Common myeloid progenitor, CD34-positive (primary cell): ENCODE measurements around the gene EVA1B.

Experiments
- CTCF ChIA-PET: fragments of 350-600 bp; sonication (Branson Sonifier 250); formaldehyde crosslinking; loops from one replicate; lab custom pipeline; 2021; ENCODE audit warnings: antibody characterized with exemption; lab: Charles Lee
- POLR2A ChIA-PET: fragments of 350-600 bp; sonication (Branson Sonifier 250); formaldehyde crosslinking; loops from one replicate; lab custom pipeline; 2021; ENCODE audit warnings: antibody characterized with exemption; lab: Charles Lee
- DNase-seq, 3 donors: peaks; one replicate each; pipeline versions ENCODE4 v3.0.0 to v3.0.0-alpha.2; 2013
- H3K27ac ChIP-seq, 2 experiments: 1 replicate in 1 of 2; 2 replicates in 1 of 2; pipeline ENCODE4 v1.7.0; 2013; ENCODE audit warnings: inconsistent platforms in 2 of 2, low read length in 2 of 2, mild to moderate bottlenecking in 2 of 2, low read depth in 1 of 2, moderate library complexity in 1 of 2; ENCODE audit not compliant: severe bottlenecking in 2 of 2, insufficient read depth in 1 of 2, poor library complexity in 1 of 2
- H3K27me3 ChIP-seq, 5 experiments: replicated peaks in 2 of 5; 1 replicate in 3 of 5; 2 replicates in 2 of 5; pipeline versions ENCODE4 v1.6.1 to v1.7.0; 2013; ENCODE audit warnings: low read length in 4 of 5, mild to moderate bottlenecking in 2 of 5, moderate library complexity in 2 of 5, inconsistent platforms in 1 of 5; ENCODE audit not compliant: insufficient read depth in 5 of 5, control insufficient read depth in 4 of 5
- H3K36me3 ChIP-seq, 4 experiments: 1 replicate in 2 of 4; 2 replicates in 2 of 4; pipeline versions ENCODE4 v1.6.1 to v1.7.0; 2013; ENCODE audit warnings: low read length in 3 of 4, control low read depth in 1 of 4, mild to moderate bottlenecking in 1 of 4; ENCODE audit not compliant: control insufficient read depth in 4 of 4, insufficient read depth in 4 of 4
- H3K4me1 ChIP-seq, 4 experiments: 1 replicate in 3 of 4; 2 replicates in 1 of 4; pipeline versions ENCODE4 v1.6.1 to v1.7.1; 2013; ENCODE audit warnings: low read length in 3 of 4, mild to moderate bottlenecking in 3 of 4, control low read depth in 1 of 4, inconsistent platforms in 1 of 4, moderate library complexity in 1 of 4; ENCODE audit not compliant: control insufficient read depth in 4 of 4, insufficient read depth in 4 of 4; ENCODE audit errors: control extremely low read depth in 1 of 4
- H3K4me3 ChIP-seq, 7 experiments: 1 replicate in 4 of 7; 2 replicates in 3 of 7; pipeline versions ENCODE4 v1.5.1 to v1.7.0; 2013; ENCODE audit warnings: mild to moderate bottlenecking in 7 of 7, low read length in 6 of 7, moderate library complexity in 6 of 7, inconsistent platforms in 2 of 7, low read depth in 2 of 7, control low read depth in 1 of 7; ENCODE audit not compliant: insufficient read depth in 4 of 7, control insufficient read depth in 1 of 7; ENCODE audit errors: extremely low read depth in 1 of 7
- H3K9me3 ChIP-seq, 5 experiments: 1 replicate in 4 of 5; 2 replicates in 1 of 5; pipeline versions ENCODE4 v1.6.1 to v1.7.1; 2013; ENCODE audit warnings: low read length in 4 of 5, mild to moderate bottlenecking in 2 of 5, inconsistent platforms in 1 of 5, low read depth in 1 of 5, moderate library complexity in 1 of 5; ENCODE audit not compliant: control insufficient read depth in 4 of 5, insufficient read depth in 2 of 5; ENCODE audit errors: control extremely low read depth in 1 of 5
- WGBS: methylation state at CpG from one replicate; pipeline ENCODE4 v1.1.5; 2013; ENCODE audit not compliant: insufficient coverage; 5-methylcytosine and 5-hydroxymethylcytosine counted together

Gene EVA1B

GRCh38 chr1:36328088-36328480, 4.6 kb upstream of the EVA1B start:
- no peak overlapping the region for H3K27ac ChIP-seq
- POLR2A ChIA-PET: no interaction called here
- H3K4me3 ChIP-seq: no peak overlapping the region
- no peaks in the 10 kb centered on the region for H3K9me3 ChIP-seq
- CTCF ChIA-PET: no interaction called here
- H3K27me3 ChIP-seq: no peaks in the 10 kb centered on the region
- DNase-seq: no peak
- no peaks in the 10 kb centered on the region for H3K36me3 ChIP-seq
- H3K4me1 ChIP-seq: peaks cover 4 to 49% (median 43%) of the 10 kb centered on the region in 4 experiments
- WGBS: 93% methylated on average over 5 of the region's 6 CpGs

GRCh38 chr1:36327421-36328087, 4.1 kb upstream of the EVA1B start:
- H3K27me3 ChIP-seq: no peaks in the 10 kb centered on the region
- ChIA-PET CTCF (interaction anchor here (0.9 to 2.2 kb wide), 3 partner anchors 15 to 99 kb away, joined by 3 to 9 read pairs (median 5); partner anchors contain the start of gene SH3D21), POLR2A (interaction anchor here (1.1 kb wide), 1 partner anchor 22 kb away, joined by 3 read pairs; no protein-coding TSS in a partner anchor)
- no peaks in the 10 kb centered on the region for H3K36me3 ChIP-seq
- no peak overlapping the region for H3K27ac ChIP-seq
- peak in 2 of 3 donors; percentile 72 to 75 for DNase-seq
- no peak overlapping the region for H3K4me3 ChIP-seq
- peaks cover 4 to 49% (median 48%) of the 10 kb centered on the region in 4 experiments for H3K4me1 ChIP-seq
- H3K9me3 ChIP-seq: no peaks in the 10 kb centered on the region
- WGBS: 84% methylated on average over 9 of the region's 9 CpGs

GRCh38 chr1:36326499-36326898, 3.1 kb upstream of the EVA1B start:
- ChIA-PET POLR2A (interaction anchor here (1.1 kb wide), 1 partner anchor 24 kb away, joined by 3 read pairs; no protein-coding TSS in a partner anchor), CTCF (interaction anchor here (0.9 to 3.2 kb wide), 8 partner anchors 16 to 138 kb away, joined by 3 to 15 read pairs (median 4); partner anchors contain the start of gene SH3D21)
- Histone ChIP-seq H3K27me3 (no peaks in the 10 kb centered on the region), H3K4me3 (no peak overlapping the region), H3K4me1 (peaks cover 4 to 59% (median 58%) of the 10 kb centered on the region in 4 experiments), H3K36me3 (peaks cover 0 to 6% (median 0%) of the 10 kb centered on the region in 4 experiments), H3K9me3 (no peaks in the 10 kb centered on the region), H3K27ac (no peak overlapping the region)
- 36% methylated on average over 5 of the region's 6 CpGs for WGBS
- DNase-seq: peak in 2 of 3 donors; percentile 72 to 73

GRCh38 chr1:36324353-36324703, 883 bp upstream of the EVA1B start:
- Histone ChIP-seq H3K9me3 (no peaks in the 10 kb centered on the region), H3K27me3 (no peaks in the 10 kb centered on the region), H3K27ac (peak overlapping the region in 1 of 2 experiments; percentile 79), H3K36me3 (peaks cover 0 to 11% (median 0%) of the 10 kb centered on the region in 4 experiments), H3K4me1 (peaks cover 4 to 73% (median 72%) of the 10 kb centered on the region in 4 experiments), H3K4me3 (peak overlapping the region in 3 of 7 experiments; percentile 2 to 86 (median 77))
- POLR2A ChIA-PET: interaction anchor here (0.8 kb wide), 1 partner anchor 31 kb away, joined by 3 read pairs; no protein-coding TSS in a partner anchor
- WGBS: 7% methylated on average over 3 of the region's 9 CpGs
- CTCF ChIA-PET: interaction anchor here (1.0 to 3.2 kb wide), 6 partner anchors 13 to 73 kb away, joined by 3 to 15 read pairs (median 4); partner anchors contain the start of gene LSM10
- no peak for DNase-seq

- peak in 2 of 3 donors; percentile 75 to 85 for DNase-seq
- H3K9me3 ChIP-seq: no peaks in the 10 kb centered on the region
- H3K27me3 ChIP-seq: no peaks in the 10 kb centered on the region
- under 1% methylated on average over 50 of the region's 83 CpGs for WGBS
- H3K36me3 ChIP-seq: peaks cover 0 to 13% (median 0%) of the 10 kb centered on the region in 4 experiments
- H3K27ac ChIP-seq: peak overlapping the region in 1 of 2 experiments; percentile 70
- ChIA-PET CTCF (interaction anchor here (1.1 to 2.0 kb wide), 5 partner anchors 11 to 74 kb away, joined by 3 to 5 read pairs (median 4); partner anchors contain the start of gene LSM10), POLR2A (interaction anchor here (0.6 kb wide), 1 partner anchor 1505 kb away, joined by 3 read pairs; no protein-coding TSS in a partner anchor)
- H3K4me3 ChIP-seq: peak overlapping the region; percentile 31 to 86 (median 76)
- H3K4me1 ChIP-seq: peaks cover 4 to 64% (median 62%) of the 10 kb centered on the region in 4 experiments
Measured at GRCh38 chr1:36322786-36323635, 434 bp downstream of the EVA1B start.

- Histone ChIP-seq H3K9me3 (no peaks in the 10 kb centered on the region), H3K27ac (peak overlapping the region in 1 of 2 experiments; percentile 38)
Measured at GRCh38 chr1:36322041-36322785, 1.2 kb downstream of the EVA1B start.

More at GRCh38 chr1:36322041-36322785, 1.2 kb downstream of the EVA1B start:
- DNase-seq: no peak
- peaks cover 4 to 57% (median 54%) of the 10 kb centered on the region in 4 experiments for H3K4me1 ChIP-seq
- 25% methylated on average over 55 of the region's 67 CpGs for WGBS
- peak overlapping the region in 5 of 7 experiments; percentile 63 to 86 (median 77) for H3K4me3 ChIP-seq
- H3K36me3 ChIP-seq: peaks cover 0 to 16% (median 1%) of the 10 kb centered on the region in 4 experiments
- H3K27me3 ChIP-seq: no peaks in the 10 kb centered on the region
- ChIA-PET CTCF (interaction anchor here (1.1 to 1.9 kb wide), 4 partner anchors 20 to 45 kb away, joined by 3 to 8 read pairs (median 4); no protein-coding TSS in a partner anchor), POLR2A (no interaction called here)
